Measurements from ENCODE around the gene HS3ST1. TPM values are rescaled to one million over a fixed set of nuclear protein-coding genes. Genes with fewer than 3 reads are reported as not detected.

The HS3ST1 gene
- total RNA-seq, 2 donors from 2014 or later, result 1.5 to 6.7 TPM

DNA sequence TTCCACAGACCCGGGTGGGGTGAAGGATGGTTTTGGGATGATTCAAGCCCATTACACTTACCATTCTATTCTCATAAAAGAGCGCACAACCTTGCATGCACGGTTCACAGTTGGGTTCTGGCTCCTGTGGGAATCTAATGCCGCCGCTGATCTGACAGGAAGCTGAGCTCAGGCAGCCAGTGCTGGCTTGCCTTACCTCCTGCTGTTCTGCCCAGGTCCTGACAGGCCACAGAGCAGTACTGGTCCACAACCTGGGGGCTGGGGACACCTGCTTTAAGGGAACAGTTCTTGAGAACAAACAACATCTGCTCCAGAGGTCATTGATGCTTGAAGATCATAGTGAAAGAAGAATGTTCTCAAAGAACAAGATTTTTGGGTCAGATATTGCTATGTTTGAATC, 8.0 kb upstream of the HS3ST1 start:
- no peak for DNase-seq (ENCODE audit: low spot score)
- no peak overlapping the region for H3K4me3 ChIP-seq
- H3K36me3 ChIP-seq, result no peaks in the 10 kb centered on the region
- TF ChIP-seq POLR2AphosphoS5 (IDR thresholded peaks at IDR 0.05) (no peak), POLR2A (IDR thresholded peaks at IDR 0.05) (no peak)
- TF ChIP-seq, protein P1, sequence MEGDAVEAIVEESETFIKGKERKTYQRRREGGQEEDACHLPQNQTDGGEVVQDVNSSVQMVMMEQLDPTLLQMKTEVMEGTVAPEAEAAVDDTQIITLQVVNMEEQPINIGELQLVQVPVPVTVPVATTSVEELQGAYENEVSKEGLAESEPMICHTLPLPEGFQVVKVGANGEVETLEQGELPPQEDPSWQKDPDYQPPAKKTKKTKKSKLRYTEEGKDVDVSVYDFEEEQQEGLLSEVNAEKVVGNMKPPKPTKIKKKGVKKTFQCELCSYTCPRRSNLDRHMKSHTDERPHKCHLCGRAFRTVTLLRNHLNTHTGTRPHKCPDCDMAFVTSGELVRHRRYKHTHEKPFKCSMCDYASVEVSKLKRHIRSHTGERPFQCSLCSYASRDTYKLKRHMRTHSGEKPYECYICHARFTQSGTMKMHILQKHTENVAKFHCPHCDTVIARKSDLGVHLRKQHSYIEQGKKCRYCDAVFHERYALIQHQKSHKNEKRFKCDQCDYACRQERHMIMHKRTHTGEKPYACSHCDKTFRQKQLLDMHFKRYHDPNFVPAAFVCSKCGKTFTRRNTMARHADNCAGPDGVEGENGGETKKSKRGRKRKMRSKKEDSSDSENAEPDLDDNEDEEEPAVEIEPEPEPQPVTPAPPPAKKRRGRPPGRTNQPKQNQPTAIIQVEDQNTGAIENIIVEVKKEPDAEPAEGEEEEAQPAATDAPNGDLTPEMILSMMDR (IDR thresholded peaks at IDR 0.05), result no peak
- no peaks in the 10 kb centered on the region for H3K9me3 ChIP-seq
- H3K4me1 ChIP-seq (replicated peaks), result no peaks in the 10 kb centered on the region
- no peaks in the 10 kb centered on the region for H3K27me3 ChIP-seq (replicated peaks; ENCODE audit: insufficient read depth)
- H3K27ac ChIP-seq, result no peak overlapping the region
- WGBS, result 69% methylated on average over 5 of the region's 5 CpGs
- intact Hi-C loops (cut with DNase I), result no loop called here

DNA sequence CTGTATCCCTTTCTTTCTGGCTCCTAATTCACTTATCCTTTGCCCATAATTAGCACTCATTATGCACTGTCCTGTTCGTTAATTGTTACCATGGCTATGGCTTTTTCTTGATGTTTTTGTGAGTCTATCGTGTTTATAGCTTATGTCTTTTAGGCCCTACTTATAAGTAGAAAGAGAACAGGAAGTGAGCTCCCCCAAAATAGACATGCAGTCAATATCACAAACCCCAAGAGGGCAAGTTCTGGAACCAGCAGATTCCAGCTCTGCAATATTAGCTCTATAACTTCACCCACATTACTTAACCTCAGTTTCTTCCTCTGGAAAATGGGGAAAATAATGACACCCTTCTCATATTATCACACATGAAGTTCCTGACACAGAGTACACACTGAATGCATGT, 7.4 kb upstream of the HS3ST1 start:
- intact Hi-C loops (cut with DNase I), result no loop called here
- Histone ChIP-seq H3K9me3 (no peaks in the 10 kb centered on the region), H3K4me3 (no peak overlapping the region), H3K27ac (no peak overlapping the region), H3K36me3 (no peaks in the 10 kb centered on the region), H3K27me3 (replicated peaks; ENCODE audit: insufficient read depth) (no peaks in the 10 kb centered on the region), H3K4me1 (replicated peaks) (no peaks in the 10 kb centered on the region)
- DNase-seq (ENCODE audit: low spot score), result no peak
- TF ChIP-seq, protein P1 (IDR thresholded peaks at IDR 0.05), result no peak
- WGBS, result 80% methylated on average over 2 of the region's 2 CpGs

DNA sequence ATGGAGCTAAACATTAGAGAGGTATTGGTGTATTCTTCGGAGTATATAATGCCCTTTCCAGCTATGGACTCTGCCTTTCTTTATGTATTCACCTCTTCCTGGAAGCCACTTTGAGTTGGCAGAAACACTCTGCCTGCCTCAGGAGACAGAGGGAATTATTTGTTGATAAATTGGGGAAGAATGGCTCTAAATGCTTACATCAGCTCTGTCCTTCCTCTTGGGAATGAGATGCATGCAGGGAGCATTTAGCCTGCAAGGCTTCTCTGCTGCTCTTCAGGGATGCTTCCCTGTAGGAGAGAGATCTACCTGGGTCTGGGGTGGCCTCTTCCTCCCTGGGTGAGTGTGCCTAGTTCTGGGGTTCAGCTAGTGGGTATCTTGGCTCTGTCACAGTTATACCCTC, 6.9 kb upstream of the HS3ST1 start:
- 100% methylated on average over 1 of the region's 1 CpG for WGBS

GRCh38 chr4:11431111-11431510, 2.4 kb upstream of the HS3ST1 start:
- TF ChIP-seq, protein P1 (IDR thresholded peaks at IDR 0.05), result no peak
- TF ChIP-seq POLR2A (IDR thresholded peaks at IDR 0.05), result no peak
- TF ChIP-seq POLR2AphosphoS5 (IDR thresholded peaks at IDR 0.05), result no peak
- H3K4me3 ChIP-seq, result no peak overlapping the region
- intact Hi-C loops (cut with DNase I), result no loop called here
- no peaks in the 10 kb centered on the region for H3K9me3 ChIP-seq
- H3K27me3 ChIP-seq (replicated peaks; ENCODE audit: insufficient read depth), result no peaks in the 10 kb centered on the region
- H3K4me1 ChIP-seq (replicated peaks), result no peaks in the 10 kb centered on the region
- no peak for DNase-seq (ENCODE audit: low spot score)
- H3K27ac ChIP-seq, result no peak overlapping the region
- H3K36me3 ChIP-seq, result no peaks in the 10 kb centered on the region
- WGBS, result 77% methylated on average over 4 of the region's 4 CpGs

More for the DNA sequence above, 6.9 kb upstream of the HS3ST1 start:
- DNase-seq (ENCODE audit: low spot score), result no peak
- TF ChIP-seq POLR2AphosphoS5 (IDR thresholded peaks at IDR 0.05) (no peak), POLR2A (IDR thresholded peaks at IDR 0.05) (no peak)
- TF ChIP-seq, protein P1 (IDR thresholded peaks at IDR 0.05), result no peak
- Histone ChIP-seq H3K27ac (no peak overlapping the region), H3K27me3 (replicated peaks; ENCODE audit: insufficient read depth) (no peaks in the 10 kb centered on the region), H3K36me3 (no peaks in the 10 kb centered on the region), H3K9me3 (no peaks in the 10 kb centered on the region), H3K4me3 (no peak overlapping the region), H3K4me1 (replicated peaks) (no peaks in the 10 kb centered on the region)
- intact Hi-C loops (cut with DNase I), result no loop called here

DNA sequence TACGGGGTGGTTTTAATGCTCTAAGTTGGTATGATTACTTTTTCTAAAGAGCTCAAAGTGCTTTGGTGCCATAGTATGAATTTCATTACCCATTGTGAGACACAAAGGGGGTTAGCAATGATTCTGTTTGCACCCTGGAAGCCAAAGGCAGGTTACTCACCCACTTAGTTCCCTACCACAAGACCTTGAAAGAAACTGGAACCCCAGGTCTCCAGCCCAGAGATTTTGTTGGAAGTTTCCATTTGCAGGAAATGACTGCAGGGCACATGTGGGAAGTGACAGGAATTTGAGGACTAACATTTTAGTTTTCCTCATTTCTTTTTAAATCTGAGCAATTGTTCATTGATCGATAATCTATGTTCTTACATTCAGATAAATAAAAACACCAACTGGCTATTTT, 1.8 kb upstream of the HS3ST1 start:
- Histone ChIP-seq H3K36me3 (no peaks in the 10 kb centered on the region), H3K4me1 (replicated peaks) (no peaks in the 10 kb centered on the region), H3K9me3 (no peaks in the 10 kb centered on the region), H3K27me3 (replicated peaks; ENCODE audit: insufficient read depth) (no peaks in the 10 kb centered on the region), H3K4me3 (no peak overlapping the region), H3K27ac (no peak overlapping the region)
- intact Hi-C loops (cut with DNase I), result no loop called here
- TF ChIP-seq POLR2A (IDR thresholded peaks at IDR 0.05), result no peak
- no peak for TF ChIP-seq POLR2AphosphoS5 (IDR thresholded peaks at IDR 0.05)
- TF ChIP-seq, protein P1 (IDR thresholded peaks at IDR 0.05), result no peak
- 95% methylated on average over 2 of the region's 2 CpGs for WGBS
- DNase-seq (ENCODE audit: low spot score), result no peak

All from prostate gland (tissue), 2 donors.